ENCODE measurements around the gene EYA4. TPM values are rescaled to one million over a fixed set of nuclear protein-coding genes. Genes with fewer than 3 reads are reported as not detected.

EYA4 gene
- total RNA-seq, 2 experiments from 2014 or later, result not detected

DNA sequence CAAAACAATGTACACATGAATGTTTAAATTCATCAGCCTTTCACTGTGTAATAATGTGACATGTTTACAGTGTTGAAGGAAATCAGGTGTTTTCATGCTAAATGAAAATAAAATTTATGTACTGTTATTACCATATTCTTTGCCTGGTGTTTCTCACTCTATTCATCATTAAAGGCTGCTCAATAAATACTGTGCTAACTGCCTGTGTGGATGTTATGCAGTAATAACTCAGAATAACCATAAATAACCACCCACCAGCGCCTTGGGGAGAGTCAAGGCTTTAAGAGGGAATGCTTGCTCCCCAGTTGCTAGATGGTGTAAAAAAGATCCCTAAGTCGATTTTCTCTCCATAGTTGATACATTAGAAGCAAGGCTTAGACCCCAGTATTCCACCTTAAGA is 299.9 kb downstream of the EYA4 start:
- no peaks in the 10 kb centered on the region for H3K79me2 ChIP-seq (ENCODE audit: insufficient read depth, low read depth, low read length)
- no peaks in the 10 kb centered on the region for H3K9me3 ChIP-seq (ENCODE audit: low read length)
- H2AFZ ChIP-seq (ENCODE audit: low read length), result no peak overlapping the region
- intact Hi-C loops (cut with micrococcal nuclease; ENCODE audit: unreplicated experiment), result no loop called here
- H3K4me1 ChIP-seq (ENCODE audit: insufficient read depth, low read length, poor library complexity, severe bottlenecking), result no peaks in the 10 kb centered on the region
- BruUV-seq (replicated peaks), result no TSS peak
- no peaks in the 10 kb centered on the region for H4K20me1 ChIP-seq (ENCODE audit: insufficient read depth, low read length)
- no peak overlapping the region for H3K4me3 ChIP-seq (ENCODE audit: low read depth, low read length, poor library complexity, severe bottlenecking)
- no peak overlapping the region for H3K4me2 ChIP-seq (ENCODE audit: low read length)
- H3K9me2 ChIP-seq (ENCODE audit: insufficient read depth, low read length), result no peaks in the 10 kb centered on the region
- CTCF ChIA-PET (ENCODE audit: unreplicated experiment), result no interaction called here
- TF ChIP-seq CTCF (conservative IDR thresholded peaks at IDR 0.05; ENCODE audit: low read length) (no peak), EZH2phosphoT487 (IDR thresholded peaks at IDR 0.05; ENCODE audit: borderline replicate concordance, low read depth, low read length) (no peak)
- POLR2A ChIA-PET, result interaction anchor here (1.3 kb wide), 1 partner anchor 9 kb away, joined by 3 read pairs; no protein-coding TSS in a partner anchor
- no peak for DNase-seq (ENCODE audit: low spot score)
- H3K27ac ChIP-seq (ENCODE audit: low read depth, low read length, poor library complexity, severe bottlenecking), result no peak overlapping the region
- no peaks in the 10 kb centered on the region for H3K36me3 ChIP-seq (ENCODE audit: insufficient read depth, low read length)

DNA sequence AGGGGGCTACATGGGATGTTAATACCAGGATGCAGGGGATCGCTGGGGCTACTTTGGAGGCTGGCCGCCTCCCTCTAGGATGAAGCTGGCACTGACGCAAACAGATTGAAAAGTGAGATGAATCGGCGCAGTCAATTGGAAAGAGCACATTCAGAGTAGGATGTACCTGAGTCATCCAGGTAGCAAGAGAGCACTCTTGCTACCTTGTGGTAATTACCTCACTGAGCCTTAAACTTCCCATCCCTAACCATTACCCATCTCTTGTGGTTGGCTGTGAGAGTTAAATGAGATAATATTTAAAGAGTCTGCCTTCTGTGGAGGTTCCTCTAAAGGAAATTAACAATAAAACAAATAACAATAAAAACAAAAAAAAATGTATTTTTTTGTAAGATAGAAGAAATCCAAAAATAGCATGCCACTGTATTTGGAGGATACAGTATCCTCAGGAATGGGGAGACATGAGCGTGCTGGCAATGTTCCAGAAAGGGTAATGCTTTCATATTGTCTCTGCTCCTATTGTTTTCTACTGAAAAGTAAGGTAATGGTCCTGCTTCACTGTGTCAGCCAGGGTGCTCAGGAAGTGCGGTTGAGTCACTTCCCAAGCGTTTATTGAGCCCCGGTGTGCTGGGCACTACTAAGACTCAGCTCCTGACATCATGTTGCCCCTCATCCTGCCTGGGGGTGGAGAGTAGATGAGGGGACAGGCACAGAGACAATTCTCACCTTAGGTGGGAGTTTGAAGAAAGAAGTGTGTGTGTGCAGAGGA is 301.1 kb downstream of the EYA4 start:
- Histone ChIP-seq H3K27ac (ENCODE audit: low read depth, low read length, poor library complexity, severe bottlenecking) (no peak overlapping the region), H3K9me2 (ENCODE audit: insufficient read depth, low read length) (no peaks in the 10 kb centered on the region), H3K4me1 (ENCODE audit: insufficient read depth, low read length, poor library complexity, severe bottlenecking) (no peaks in the 10 kb centered on the region), H3K36me3 (ENCODE audit: insufficient read depth, low read length) (no peaks in the 10 kb centered on the region), H3K9me3 (ENCODE audit: low read length) (no peaks in the 10 kb centered on the region), H4K20me1 (ENCODE audit: insufficient read depth, low read length) (no peaks in the 10 kb centered on the region), H2AFZ (ENCODE audit: low read length) (no peak overlapping the region), H3K4me3 (ENCODE audit: low read depth, low read length, poor library complexity, severe bottlenecking) (no peak overlapping the region), H3K79me2 (ENCODE audit: insufficient read depth, low read depth, low read length) (no peaks in the 10 kb centered on the region), H3K4me2 (ENCODE audit: low read length) (no peak overlapping the region)
- no peak for DNase-seq (ENCODE audit: low spot score)
- POLR2A ChIA-PET, result interaction anchor here (1.3 kb wide), 1 partner anchor 10 kb away, joined by 3 read pairs; no protein-coding TSS in a partner anchor
- BruUV-seq (replicated peaks), result no TSS peak
- TF ChIP-seq CTCF (conservative IDR thresholded peaks at IDR 0.05; ENCODE audit: low read length), result no peak
- TF ChIP-seq EZH2phosphoT487 (IDR thresholded peaks at IDR 0.05; ENCODE audit: borderline replicate concordance, low read depth, low read length), result no peak
- intact Hi-C loops (cut with micrococcal nuclease; ENCODE audit: unreplicated experiment), result no loop called here
- CTCF ChIA-PET (ENCODE audit: unreplicated experiment), result no interaction called here

DNA sequence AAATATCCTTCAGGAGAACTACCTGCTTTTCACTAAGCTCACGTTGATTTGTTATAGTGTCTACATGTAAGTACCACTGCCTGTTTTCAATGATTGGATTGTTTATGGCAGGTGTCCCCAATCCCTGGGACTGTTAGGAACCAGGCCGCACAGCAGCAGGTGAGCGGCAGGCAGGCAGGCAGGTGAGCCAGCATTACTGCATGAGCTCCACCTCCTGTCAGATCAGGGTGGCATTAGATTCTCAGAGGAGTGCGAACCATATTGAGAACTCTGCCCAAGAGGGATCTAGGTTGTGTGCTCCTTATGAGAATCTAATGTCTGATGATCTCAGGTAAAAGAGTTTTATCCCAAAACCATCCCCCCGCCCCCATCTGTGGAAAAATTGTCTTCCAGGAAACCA is 303.3 kb downstream of the EYA4 start:
- POLR2A ChIA-PET, result interaction anchor here (1.1 kb wide), 1 partner anchor 12 kb away, joined by 4 read pairs; no protein-coding TSS in a partner anchor

More for the DNA sequence above, 303.3 kb downstream of the EYA4 start:
- Histone ChIP-seq H3K9me2 (ENCODE audit: insufficient read depth, low read length) (no peaks in the 10 kb centered on the region), H3K4me1 (ENCODE audit: insufficient read depth, low read length, poor library complexity, severe bottlenecking) (no peaks in the 10 kb centered on the region), H4K20me1 (ENCODE audit: insufficient read depth, low read length) (no peaks in the 10 kb centered on the region), H3K4me2 (ENCODE audit: low read length) (no peak overlapping the region), H3K36me3 (ENCODE audit: insufficient read depth, low read length) (no peaks in the 10 kb centered on the region), H3K4me3 (ENCODE audit: low read depth, low read length, poor library complexity, severe bottlenecking) (no peak overlapping the region), H2AFZ (ENCODE audit: low read length) (no peak overlapping the region), H3K79me2 (ENCODE audit: insufficient read depth, low read depth, low read length) (no peaks in the 10 kb centered on the region), H3K27ac (ENCODE audit: low read depth, low read length, poor library complexity, severe bottlenecking) (no peak overlapping the region), H3K9me3 (ENCODE audit: low read length) (no peaks in the 10 kb centered on the region)
- DNase-seq (ENCODE audit: low spot score), result no peak
- BruUV-seq (replicated peaks), result no TSS peak
- intact Hi-C loops (cut with micrococcal nuclease; ENCODE audit: unreplicated experiment), result no loop called here
- no peak for TF ChIP-seq EZH2phosphoT487 (IDR thresholded peaks at IDR 0.05; ENCODE audit: borderline replicate concordance, low read depth, low read length)
- TF ChIP-seq CTCF (conservative IDR thresholded peaks at IDR 0.05; ENCODE audit: low read length), result no peak
- CTCF ChIA-PET (ENCODE audit: unreplicated experiment), result no interaction called here

All from OCI-LY7 (cell line).